Heart right ventricle (tissue), 16 donors: ENCODE results near the gene CACNA1E. TPM values are rescaled to one million over a fixed set of nuclear protein-coding genes. Genes with fewer than 3 reads are reported as not detected.

Experiments
- ATAC-seq, 8 donors: fragments of 200-7000 bp; cut with Tn5 transposase; one replicate each; pipeline ENCODE4 v1.9.1; 2020; ENCODE audit warnings: mild to moderate bottlenecking in 8 of 8, moderate library complexity in 8 of 8, moderate number of reproducible peaks in 1 of 8
- DNase-seq, 2 donors: peaks; one replicate each; pipeline ENCODE4 v3.0.0-alpha.2; 2020
- H3K27ac ChIP-seq, 10 donors: fragments of 200-600 bp; sonication (generic) in 2 of 10; one replicate each; pipeline versions ENCODE4 v1.5.0 to v1.8.0; 2020 to 2022; ENCODE audit warnings: mild to moderate bottlenecking in 3 of 10
- H3K27me3 ChIP-seq, 7 donors: fragments of 200-600 bp; one replicate each; pipeline ENCODE4 v1.8.0; 2021 to 2022; ENCODE audit warnings: mild to moderate bottlenecking in 2 of 7
- H3K36me3 ChIP-seq, 9 donors: fragments of 200-600 bp; sonication (generic) in 1 of 9; one replicate each; pipeline versions ENCODE4 v1.5.0 to v1.8.0; 2020 to 2022; ENCODE audit warnings: mild to moderate bottlenecking in 2 of 9
- H3K4me1 ChIP-seq, 9 donors: fragments of 200-600 bp; sonication (generic) in 1 of 9; one replicate each; pipeline versions ENCODE4 v1.5.0 to v1.8.0; 2020 to 2022; ENCODE audit warnings: mild to moderate bottlenecking in 4 of 9
- H3K4me3 ChIP-seq, 10 donors: fragments of 200-600 bp; sonication (generic) in 2 of 10; one replicate each; pipeline versions ENCODE4 v1.5.0 to v1.8.0; 2020 to 2022; ENCODE audit warnings: mild to moderate bottlenecking in 7 of 10, moderate library complexity in 2 of 10
- H3K9me3 ChIP-seq, 11 donors: fragments of 200-600 bp in 10 of 11; sonication (generic) in 2 of 11; one replicate each; pipeline versions ENCODE4 v1.5.0 to v1.8.0; 2013 to 2022; ENCODE audit warnings: mild to moderate bottlenecking in 2 of 11, control low read depth in 1 of 11, moderate library complexity in 1 of 11
- CTCF ChIP-seq, 9 donors: fragments of 200-600 bp; sonication (generic) in 2 of 9; IDR thresholded peaks; one replicate each; pipeline versions ENCODE4 v1.5.0 to v1.8.0; 2021 to 2022; ENCODE audit warnings: antibody characterized with exemption in 9 of 9, mild to moderate bottlenecking in 5 of 9, moderate library complexity in 1 of 9
- WGBS, 2 donors: extraction: QIAGEN DNeasy Blood & Tissue Kit; methylation state at CpG; one replicate each; pipeline ENCODE4 v1.1.7; 2013; ENCODE audit warnings: inconsistent platforms in 1 of 2; 5-methylcytosine and 5-hydroxymethylcytosine counted together
- intact Hi-C, 10 donors: fragments of 100-400 bp; cut with DNase I; formaldehyde crosslinking; loops; one replicate each; pipeline versions ENCODE4 v1.11.1 to v1.14.2; 2022
- polyA plus RNA-seq, 2 donors: library from polyadenylated mRNA; stranded (reverse); fragments of 200-250 nt; gene quantifications; one replicate each; pipeline ENCODE4 v1.2.3, GENCODE V29; 2013
- total RNA-seq, 10 donors: library from RNA; stranded (reverse); fragmentation: NEBNext Ultra II Directional in 3 of 10; extraction: Animal tissue kit (Norgen Biotek cat#: 25700) in 3 of 10; gene quantifications; one replicate each; pipeline versions ENCODE4 v1.2.1 to v1.2.4, GENCODE V29; 2021 to 2023
- donor health status: Arrhythmogenic right ventricular cardiomyopathy.
- donor health status: ischemic (EF 13 %, LVEDD 7.1; RV severe dilation, severe dysfunction).
- donor health status: healthy with polysubstance abuse.
- donor health status: DM: no; HTN: yes; CAD: no.
- donor health status: DM: no; HTN: no; CAD: no.
- donor health status: ischemic (EF 25% LVEDD 6.9; RV normal size, moderate dysfunction).
- donor health status: ischemic (EF 25% LVEDD 5.7; RV mildly dilated, moderate dysfunction).
- donor health status: healthy.
- donor health status: DM: yes; HTN: yes; CAD: no.
- donor health status: Ischemic cardiomyopathy.
- donor health status: ischemic (EF 35%, LVEDD 5.7; RV mildly dilated, moderate dysfunction).
- donor health status: nonischemic (EF 11% LVEDD 7.7; RV severe dilation, severe dysfunction).
- donor health status: DM: yes; HTN: yes; CAD: no.
- donor health status: PGD.
- donor health status: ischemic (EF 29% LVEDD 5.4; RV normal size, mild dysfunction).
- donor health status: nonischemic (EF 23%, LVEDD 6.1; RV moderate dilation, normal function).

The CACNA1E gene
- total and polyA plus RNA-seq, 12 donors = 0.04 to 21.7 (median 0.71) TPM

GRCh38 chr1:181748013-181748412 is 264.7 kb downstream of the CACNA1E start:
- H3K4me1 ChIP-seq = peaks cover 0 to 4% (median 0%) of the 10 kb centered on the region in 9 donors
- no peaks in the 10 kb centered on the region for H3K36me3 ChIP-seq
- intact Hi-C loops = no loop called here
- no peak overlapping the region for H3K4me3 ChIP-seq
- DNase-seq (no peak), ATAC-seq (no peak)
- no peaks in the 10 kb centered on the region for H3K27me3 ChIP-seq
- TF ChIP-seq CTCF (IDR thresholded peaks at IDR 0.05) = no peak
- no peak overlapping the region for H3K27ac ChIP-seq
- 59 to 60% methylated on average over 2 of the region's 2 CpGs for WGBS, 2 donors
- H3K9me3 ChIP-seq = no peaks in the 10 kb centered on the region

GRCh38 chr1:181754103-181754502 is 270.8 kb downstream of the CACNA1E start:
- TF ChIP-seq CTCF (IDR thresholded peaks at IDR 0.05) = no peak
- H3K4me3 ChIP-seq = no peak overlapping the region
- DNase-seq (no peak), ATAC-seq (no peak)
- H3K27ac ChIP-seq = no peak overlapping the region
- peaks cover 0 to 2% (median 0%) of the 10 kb centered on the region in 11 donors for H3K9me3 ChIP-seq
- no peaks in the 10 kb centered on the region for H3K36me3 ChIP-seq
- intact Hi-C loops = no loop called here
- no peaks in the 10 kb centered on the region for H3K4me1 ChIP-seq
- H3K27me3 ChIP-seq = peaks cover 0 to 10% (median 5%) of the 10 kb centered on the region in 7 donors
- 61 to 62% methylated on average over 4 of the region's 4 CpGs for WGBS, 2 donors

- Histone ChIP-seq H3K4me3 (no peak overlapping the region), H3K4me1 (no peaks in the 10 kb centered on the region), H3K9me3 (peaks cover 0 to 2% (median 0%) of the 10 kb centered on the region in 11 donors), H3K27ac (no peak overlapping the region), H3K27me3 (peaks cover 0 to 19% (median 9%) of the 10 kb centered on the region in 7 donors), H3K36me3 (no peaks in the 10 kb centered on the region)
- intact Hi-C loops = no loop called here
- no peak for ATAC-seq
- no peak for TF ChIP-seq CTCF (IDR thresholded peaks at IDR 0.05)
- WGBS, 2 donors = 37 to 61% methylated on average over 3 of the region's 3 CpGs
- DNase-seq = no peak
These were observed 276.2 kb downstream of the CACNA1E start for GRCh38 chr1:181759481-181759880.

GRCh38 chr1:181763736-181764135 is 280.4 kb downstream of the CACNA1E start:
- DNase-seq (no peak), ATAC-seq (no peak)
- Histone ChIP-seq H3K4me3 (no peak overlapping the region), H3K27me3 (peaks cover 0 to 15% (median 4%) of the 10 kb centered on the region in 7 donors), H3K36me3 (no peaks in the 10 kb centered on the region), H3K4me1 (no peaks in the 10 kb centered on the region), H3K27ac (no peak overlapping the region), H3K9me3 (no peaks in the 10 kb centered on the region)
- no peak for TF ChIP-seq CTCF (IDR thresholded peaks at IDR 0.05)
- intact Hi-C loops = loop anchor here in 1 of 10 donors (10.0 kb wide), 1 partner anchor 149 kb away; no protein-coding TSS in a partner anchor
